Measurements from ENCODE around the gene MPV17L2.

Gene MPV17L2

DNA sequence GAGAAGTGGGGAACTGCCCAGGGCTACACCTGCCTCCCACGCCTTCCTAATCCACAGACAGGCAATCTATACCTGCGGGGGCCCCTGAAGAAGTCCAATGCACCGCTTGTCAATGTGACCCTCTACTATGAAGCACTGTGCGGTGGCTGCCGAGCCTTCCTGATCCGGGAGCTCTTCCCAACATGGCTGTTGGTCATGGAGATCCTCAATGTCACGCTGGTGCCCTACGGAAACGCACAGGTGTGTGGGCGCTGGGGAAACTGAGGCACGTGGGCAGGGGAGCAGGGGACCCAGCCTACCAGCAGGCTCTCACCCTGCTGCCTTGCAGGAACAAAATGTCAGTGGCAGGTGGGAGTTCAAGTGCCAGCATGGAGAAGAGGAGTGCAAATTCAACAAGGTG is 18.0 kb upstream of the MPV17L2 start:
- H3K4me3 ChIP-seq (ENCODE audit: low read depth, low read length) = peak overlapping the region; percentile 91
- TF ChIP-seq, protein P1, sequence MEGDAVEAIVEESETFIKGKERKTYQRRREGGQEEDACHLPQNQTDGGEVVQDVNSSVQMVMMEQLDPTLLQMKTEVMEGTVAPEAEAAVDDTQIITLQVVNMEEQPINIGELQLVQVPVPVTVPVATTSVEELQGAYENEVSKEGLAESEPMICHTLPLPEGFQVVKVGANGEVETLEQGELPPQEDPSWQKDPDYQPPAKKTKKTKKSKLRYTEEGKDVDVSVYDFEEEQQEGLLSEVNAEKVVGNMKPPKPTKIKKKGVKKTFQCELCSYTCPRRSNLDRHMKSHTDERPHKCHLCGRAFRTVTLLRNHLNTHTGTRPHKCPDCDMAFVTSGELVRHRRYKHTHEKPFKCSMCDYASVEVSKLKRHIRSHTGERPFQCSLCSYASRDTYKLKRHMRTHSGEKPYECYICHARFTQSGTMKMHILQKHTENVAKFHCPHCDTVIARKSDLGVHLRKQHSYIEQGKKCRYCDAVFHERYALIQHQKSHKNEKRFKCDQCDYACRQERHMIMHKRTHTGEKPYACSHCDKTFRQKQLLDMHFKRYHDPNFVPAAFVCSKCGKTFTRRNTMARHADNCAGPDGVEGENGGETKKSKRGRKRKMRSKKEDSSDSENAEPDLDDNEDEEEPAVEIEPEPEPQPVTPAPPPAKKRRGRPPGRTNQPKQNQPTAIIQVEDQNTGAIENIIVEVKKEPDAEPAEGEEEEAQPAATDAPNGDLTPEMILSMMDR (IDR thresholded peaks at IDR 0.05; ENCODE audit: insufficient read depth, low read depth, low read length, missing control alignments) = no peak
- no peak for DNase-seq (ENCODE audit: low read depth)

DNA sequence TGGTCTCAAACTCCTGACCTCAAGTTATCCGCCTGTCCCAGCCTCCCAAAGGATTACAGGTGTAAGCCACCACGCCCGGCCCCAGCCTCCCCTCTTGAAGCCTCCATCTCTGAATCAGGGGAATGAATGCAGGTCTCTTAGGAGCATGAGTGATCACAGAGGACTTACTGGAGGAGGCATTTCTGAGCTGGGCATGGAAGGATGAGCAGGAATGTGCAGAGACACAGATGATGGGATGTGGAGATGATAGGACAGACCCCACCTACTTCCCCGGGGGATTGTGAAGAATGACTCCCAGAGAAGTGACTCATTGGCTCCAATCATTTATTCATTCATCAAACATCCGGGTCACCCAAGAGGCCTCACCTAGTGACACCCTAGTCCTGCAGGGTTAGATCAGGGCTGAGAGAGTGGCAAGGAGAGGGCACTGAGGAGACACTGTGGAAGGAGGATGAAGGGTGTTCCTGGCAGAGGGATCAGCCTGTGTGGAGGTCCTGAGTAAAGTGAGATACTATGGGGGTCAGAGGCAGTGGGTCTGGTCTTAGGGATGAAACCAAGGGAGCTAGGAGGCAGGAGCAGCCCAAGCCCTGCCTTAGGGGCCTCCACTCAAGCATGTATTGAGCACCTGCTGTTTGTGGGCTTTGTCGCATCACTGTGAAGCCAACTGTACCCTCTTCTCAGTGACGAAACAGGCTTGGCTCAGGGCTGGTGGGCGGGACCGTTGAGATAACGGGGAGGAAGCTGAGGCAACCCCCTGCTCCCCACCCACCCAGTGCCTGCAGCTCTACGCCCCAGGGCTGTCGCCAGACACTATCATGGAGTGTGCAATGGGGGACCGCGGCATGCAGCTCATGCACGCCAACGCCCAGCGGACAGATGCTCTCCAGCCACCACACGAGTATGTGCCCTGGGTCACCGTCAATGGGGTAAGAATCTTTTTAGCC is 16.4 kb upstream of the MPV17L2 start:
- DNase-seq (ENCODE audit: low read depth) = no peak
- 0 out of 2 replicates have a peak overlapping the region, but pooled peaks have one; percentile 16 for H3K4me3 ChIP-seq (ENCODE audit: low read depth, low read length)
- TF ChIP-seq, protein P1 (IDR thresholded peaks at IDR 0.05; ENCODE audit: insufficient read depth, low read depth, low read length, missing control alignments) = no peak

DNA sequence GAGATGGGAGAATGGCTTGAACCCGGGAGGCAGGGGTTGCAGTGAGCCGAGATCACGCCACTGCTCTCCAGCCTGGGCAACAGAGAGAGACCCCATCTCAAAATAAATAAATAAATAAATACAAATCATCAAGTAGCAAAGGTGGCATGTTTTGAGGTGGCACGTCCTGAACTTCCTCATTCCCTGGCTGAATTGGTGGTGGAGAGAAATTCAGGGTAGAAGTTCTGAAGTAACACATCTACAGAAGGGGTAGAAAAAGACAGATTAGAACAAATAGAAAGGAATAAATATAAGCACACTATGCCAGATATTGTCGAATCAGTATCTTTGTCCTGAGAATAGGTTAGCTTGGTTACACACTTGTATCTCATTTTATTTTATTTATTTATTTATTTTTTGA is 13.1 kb upstream of the MPV17L2 start:
- DNase-seq (ENCODE audit: low read depth) = no peak
- TF ChIP-seq, protein P1 (IDR thresholded peaks at IDR 0.05; ENCODE audit: insufficient read depth, low read depth, low read length, missing control alignments) = no peak
- H3K4me3 ChIP-seq (ENCODE audit: low read depth, low read length) = no peak overlapping the region

GRCh38 chr19:18183529-18183928 is 9.5 kb upstream of the MPV17L2 start:
- no peak overlapping the region for H3K4me3 ChIP-seq (ENCODE audit: low read depth, low read length)
- TF ChIP-seq, protein P1 (IDR thresholded peaks at IDR 0.05; ENCODE audit: insufficient read depth, low read depth, low read length, missing control alignments) = no peak
- no peak for DNase-seq (ENCODE audit: low read depth)

- no peak overlapping the region for H3K4me3 ChIP-seq (ENCODE audit: low read depth, low read length)
- TF ChIP-seq, protein P1 (IDR thresholded peaks at IDR 0.05; ENCODE audit: insufficient read depth, low read depth, low read length, missing control alignments) = no peak
- DNase-seq (ENCODE audit: low read depth) = no peak
Measured at GRCh38 chr19:18185538-18185937, 7.5 kb upstream of the MPV17L2 start.

GRCh38 chr19:18190278-18190677 is 2.7 kb upstream of the MPV17L2 start:
- TF ChIP-seq, protein P1 (IDR thresholded peaks at IDR 0.05; ENCODE audit: insufficient read depth, low read depth, low read length, missing control alignments) = no peak
- DNase-seq (ENCODE audit: low read depth) = no peak

More at GRCh38 chr19:18190278-18190677, 2.7 kb upstream of the MPV17L2 start:
- no peak overlapping the region for H3K4me3 ChIP-seq (ENCODE audit: low read depth, low read length)

All from GM12865 (cell line).